ENCODE data around the gene C2orf92. TPM values are rescaled to one million over a fixed set of nuclear protein-coding genes. Genes with fewer than 3 reads are reported as not detected.

Gene C2orf92
- total RNA-seq, 1 donor from 2014 or later: 1.2 TPM

GRCh38 chr2:97736185-97736584, 66.7 kb downstream of the C2orf92 start:
- intact Hi-C loops (cut with DNase I): no loop called here
- DNase-seq (no peak), ATAC-seq (ENCODE audit: poor library complexity) (no peak)

GRCh38 chr2:97736608-97737330, 67.3 kb downstream of the C2orf92 start:
- DNase-seq (no peak), ATAC-seq (ENCODE audit: poor library complexity) (no peak)
- intact Hi-C loops (cut with DNase I): no loop called here

GRCh38 chr2:97737421-97738178, 68.1 kb downstream of the C2orf92 start:
- intact Hi-C loops (cut with DNase I): no loop called here
- DNase-seq: no peak
- ATAC-seq (ENCODE audit: poor library complexity): no peak

- no peak for DNase-seq
- intact Hi-C loops (cut with DNase I): no loop called here
- no peak for ATAC-seq (ENCODE audit: poor library complexity)
Measured at GRCh38 chr2:97738179-97739019, 68.9 kb downstream of the C2orf92 start.

GRCh38 chr2:97739020-97739892, 69.7 kb downstream of the C2orf92 start:
- ATAC-seq (ENCODE audit: poor library complexity) (no peak), DNase-seq (no peak)
- intact Hi-C loops (cut with DNase I): no loop called here

DNA sequence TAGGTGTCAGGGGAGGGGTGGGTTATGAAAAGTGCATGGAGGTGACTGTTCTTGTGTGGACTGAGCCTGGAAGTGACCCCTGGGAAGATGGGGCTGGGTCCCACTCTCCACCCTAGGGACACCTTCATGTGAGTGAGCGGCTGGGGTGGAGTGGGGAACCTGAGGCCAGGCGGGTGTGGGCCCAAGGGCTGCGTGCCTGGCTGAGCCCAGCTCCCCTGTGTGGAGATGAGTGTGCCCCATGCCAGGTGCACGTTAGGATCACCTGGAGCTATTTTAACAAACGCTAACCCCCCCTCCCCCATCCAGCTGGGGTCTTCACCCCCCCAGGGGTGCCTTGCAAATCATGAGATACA, 70.4 kb downstream of the C2orf92 start:
- ATAC-seq (ENCODE audit: poor library complexity) (no peak), DNase-seq (no peak)
- intact Hi-C loops (cut with DNase I): no loop called here

DNA sequence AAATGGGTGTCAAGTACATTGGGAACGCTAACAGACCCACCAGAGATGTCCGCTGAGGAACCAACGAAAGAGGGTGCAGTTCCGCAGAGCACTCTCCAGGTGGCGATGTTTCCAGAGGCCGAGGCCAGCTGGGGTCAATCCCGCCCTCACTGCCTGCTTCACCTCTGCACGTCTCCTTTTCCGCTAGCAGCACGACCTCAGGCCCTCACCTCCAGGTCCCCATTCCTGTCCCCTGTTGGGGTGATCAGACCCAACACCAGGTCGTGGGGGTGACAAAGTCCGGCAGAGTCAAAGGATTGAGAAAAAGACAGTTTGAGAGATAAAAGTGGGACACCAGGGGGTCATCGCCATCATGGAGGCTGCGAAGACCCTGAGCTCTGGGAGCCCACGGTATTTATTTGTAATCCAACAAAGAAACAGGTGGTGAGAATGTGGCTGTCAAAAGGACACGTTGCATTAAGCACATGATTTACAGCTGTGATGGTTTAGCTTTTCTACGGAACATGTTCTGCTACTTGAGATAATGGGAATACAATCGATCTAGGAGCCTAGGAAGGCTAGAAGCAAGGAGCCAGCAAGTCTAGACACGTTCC, 71.2 kb downstream of the C2orf92 start:
- DNase-seq (peak; percentile 56), ATAC-seq (ENCODE audit: poor library complexity) (peak; percentile 61)
- intact Hi-C loops (cut with DNase I): no loop called here

- no peak for DNase-seq
Measured at GRCh38 chr2:97741251-97741650, 71.7 kb downstream of the C2orf92 start.

DNA sequence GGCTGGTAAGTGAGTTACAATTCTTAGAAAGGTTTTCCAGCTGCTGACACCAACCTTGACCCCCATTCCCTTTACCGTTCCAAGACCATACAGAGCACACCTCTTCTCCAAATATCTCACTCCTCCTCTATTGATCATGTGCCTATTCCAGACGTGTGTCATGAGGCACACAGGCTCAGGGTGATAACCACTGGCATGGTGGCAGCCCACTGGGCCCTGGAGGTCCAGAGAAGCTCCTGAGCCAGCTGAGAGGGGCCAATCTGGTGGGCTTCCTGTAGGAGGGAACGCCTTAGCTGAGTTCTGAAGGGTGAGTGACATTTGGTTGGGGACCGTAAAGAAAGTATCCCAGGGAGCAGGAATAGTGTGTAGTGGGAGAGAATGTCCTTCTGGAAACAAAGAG, 72.2 kb downstream of the C2orf92 start:
- intact Hi-C loops (cut with DNase I): no loop called here
- ATAC-seq (ENCODE audit: poor library complexity) (no peak), DNase-seq (no peak)

More at GRCh38 chr2:97741251-97741650, 71.7 kb downstream of the C2orf92 start:
- intact Hi-C loops (cut with DNase I): no loop called here
- no peak for ATAC-seq (ENCODE audit: poor library complexity)

- DNase-seq: peak; percentile 66
- intact Hi-C loops (cut with DNase I): no loop called here
- ATAC-seq (ENCODE audit: poor library complexity): peak; percentile 87
Measured at GRCh38 chr2:97742381-97742847, 72.9 kb downstream of the C2orf92 start.

DNA sequence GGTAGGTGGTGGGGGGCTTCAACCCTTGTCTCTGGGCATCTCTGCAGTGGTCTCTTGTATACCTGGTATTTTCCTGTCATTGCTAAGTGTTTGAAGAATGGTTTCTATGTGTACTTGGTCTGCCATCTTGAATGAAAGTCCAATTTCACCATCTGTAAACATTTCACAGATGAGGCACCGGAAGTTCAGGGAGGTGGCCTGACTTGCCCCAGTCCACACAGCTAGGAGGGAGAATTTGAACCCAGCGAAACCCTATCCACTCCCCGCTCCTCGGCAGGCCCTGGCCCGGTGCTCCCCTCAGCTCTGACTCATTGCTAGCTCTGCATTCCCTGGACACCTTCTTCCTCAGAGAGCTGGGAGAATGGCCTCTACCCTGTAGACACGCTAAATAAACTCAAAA, 74.4 kb downstream of the C2orf92 start:
- DNase-seq (no peak), ATAC-seq (ENCODE audit: poor library complexity) (no peak)
- intact Hi-C loops (cut with DNase I): no loop called here

- intact Hi-C loops (cut with DNase I): no loop called here
- no peak for DNase-seq
- no peak for ATAC-seq (ENCODE audit: poor library complexity)
Measured at GRCh38 chr2:97745474-97746174, 76.1 kb downstream of the C2orf92 start.

- ATAC-seq (ENCODE audit: poor library complexity) (no peak), DNase-seq (no peak)
- intact Hi-C loops (cut with DNase I): no loop called here
Measured at GRCh38 chr2:97747285-97747684, 77.8 kb downstream of the C2orf92 start.

- no peak for DNase-seq
- intact Hi-C loops (cut with DNase I): no loop called here
- no peak for ATAC-seq (ENCODE audit: poor library complexity)
Measured at GRCh38 chr2:97747716-97748115, 78.2 kb downstream of the C2orf92 start.

DNA sequence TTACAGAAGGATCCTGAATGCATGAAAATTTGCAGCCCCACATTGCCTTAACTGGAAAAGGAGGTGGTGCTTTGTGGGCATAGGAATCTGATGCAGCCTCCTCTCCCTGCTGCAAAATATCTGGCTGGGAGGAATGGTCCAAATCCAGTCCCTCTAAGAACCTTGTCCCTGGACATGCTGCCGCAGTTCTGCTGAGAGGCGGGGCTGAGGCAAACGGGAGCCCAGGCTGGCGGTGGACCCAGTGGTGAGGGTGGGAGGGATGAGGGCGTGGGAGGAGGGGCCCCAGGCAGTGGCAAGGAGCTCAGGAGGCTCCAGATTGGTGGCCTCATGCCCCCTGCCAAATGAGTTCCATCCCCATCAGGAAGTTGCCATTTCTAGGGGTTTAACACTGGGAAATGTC, 80.1 kb downstream of the C2orf92 start:
- no peak for ATAC-seq (ENCODE audit: poor library complexity)
- DNase-seq: no peak
- intact Hi-C loops (cut with DNase I): no loop called here

DNA sequence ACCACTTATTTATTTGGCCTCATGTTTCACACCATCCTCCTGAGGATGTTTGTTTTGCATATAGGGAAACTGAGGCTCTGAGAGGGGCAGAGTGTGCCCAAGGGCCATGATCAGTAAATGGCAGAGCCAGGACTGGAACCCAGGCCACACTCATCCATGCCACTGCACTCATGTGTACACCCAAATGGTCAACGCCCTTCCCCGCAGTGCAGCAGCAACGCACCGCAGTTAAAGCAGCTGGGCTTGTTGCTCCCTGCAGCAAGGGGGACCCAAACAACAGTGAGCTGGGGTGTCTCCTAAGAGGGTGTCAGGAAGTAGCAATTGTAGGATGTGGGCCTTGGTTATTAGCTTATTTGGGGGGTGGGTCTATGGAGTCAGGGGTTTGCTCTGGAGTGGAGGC, 80.5 kb downstream of the C2orf92 start:
- DNase-seq (no peak), ATAC-seq (ENCODE audit: poor library complexity) (no peak)
- intact Hi-C loops (cut with DNase I): no loop called here

- intact Hi-C loops (cut with DNase I): no loop called here
- no peak for DNase-seq
- ATAC-seq (ENCODE audit: poor library complexity): peak; percentile 92
Measured at GRCh38 chr2:97751752-97752151, 82.2 kb downstream of the C2orf92 start.
